BE2C (cell line): ENCODE results near the gene ABHD12B.

ENCODE experiments used
- DNase-seq: peaks from one replicate; pipeline ENCODE4 v3.0.0-alpha.2; 2020
- H3K27me3 ChIP-seq: fragments of 250-450 bp; sonication (Bioruptor Pico); 2 replicates; pipeline ENCODE4 v1.5.1; 2020; ENCODE audit warnings: mild to moderate bottlenecking
- H3K36me3 ChIP-seq: fragments of 250-450 bp; sonication (Bioruptor Pico); 2 replicates; pipeline ENCODE4 v1.5.1; 2020; ENCODE audit warnings: mild to moderate bottlenecking
- H3K4me1 ChIP-seq: fragments of 250-450 bp; sonication (Bioruptor Pico); 2 replicates; pipeline ENCODE4 v1.5.1; 2020
- H3K4me3 ChIP-seq: 2 replicates; pipeline ENCODE4 v1.5.1; 2011; ENCODE audit warnings: low read depth, low read length
- H3K9me3 ChIP-seq: fragments of 250-450 bp; sonication (Bioruptor Pico); 2 replicates; pipeline ENCODE4 v1.5.1; 2020
- TF ChIP-seq, protein P1 (sequence below): IDR thresholded peaks from 2 replicates; pipeline ENCODE4 v1.5.1; 2012; ENCODE audit warnings: mild to moderate bottlenecking, low read depth, low read length

ABHD12B gene

GRCh38 chr14:50826681-50827080 is 45.2 kb upstream of the ABHD12B start:
- DNase-seq = no peak
- Histone ChIP-seq H3K4me3 (no peak overlapping the region), H3K9me3 (no peaks in the 10 kb centered on the region), H3K4me1 (peaks cover 2% of the 10 kb centered on the region; the same call in 1 of the 2 replicates), H3K27me3 (no peaks in the 10 kb centered on the region), H3K36me3 (no peaks in the 10 kb centered on the region)
- TF ChIP-seq, protein P1, sequence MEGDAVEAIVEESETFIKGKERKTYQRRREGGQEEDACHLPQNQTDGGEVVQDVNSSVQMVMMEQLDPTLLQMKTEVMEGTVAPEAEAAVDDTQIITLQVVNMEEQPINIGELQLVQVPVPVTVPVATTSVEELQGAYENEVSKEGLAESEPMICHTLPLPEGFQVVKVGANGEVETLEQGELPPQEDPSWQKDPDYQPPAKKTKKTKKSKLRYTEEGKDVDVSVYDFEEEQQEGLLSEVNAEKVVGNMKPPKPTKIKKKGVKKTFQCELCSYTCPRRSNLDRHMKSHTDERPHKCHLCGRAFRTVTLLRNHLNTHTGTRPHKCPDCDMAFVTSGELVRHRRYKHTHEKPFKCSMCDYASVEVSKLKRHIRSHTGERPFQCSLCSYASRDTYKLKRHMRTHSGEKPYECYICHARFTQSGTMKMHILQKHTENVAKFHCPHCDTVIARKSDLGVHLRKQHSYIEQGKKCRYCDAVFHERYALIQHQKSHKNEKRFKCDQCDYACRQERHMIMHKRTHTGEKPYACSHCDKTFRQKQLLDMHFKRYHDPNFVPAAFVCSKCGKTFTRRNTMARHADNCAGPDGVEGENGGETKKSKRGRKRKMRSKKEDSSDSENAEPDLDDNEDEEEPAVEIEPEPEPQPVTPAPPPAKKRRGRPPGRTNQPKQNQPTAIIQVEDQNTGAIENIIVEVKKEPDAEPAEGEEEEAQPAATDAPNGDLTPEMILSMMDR = no peak

DNA sequence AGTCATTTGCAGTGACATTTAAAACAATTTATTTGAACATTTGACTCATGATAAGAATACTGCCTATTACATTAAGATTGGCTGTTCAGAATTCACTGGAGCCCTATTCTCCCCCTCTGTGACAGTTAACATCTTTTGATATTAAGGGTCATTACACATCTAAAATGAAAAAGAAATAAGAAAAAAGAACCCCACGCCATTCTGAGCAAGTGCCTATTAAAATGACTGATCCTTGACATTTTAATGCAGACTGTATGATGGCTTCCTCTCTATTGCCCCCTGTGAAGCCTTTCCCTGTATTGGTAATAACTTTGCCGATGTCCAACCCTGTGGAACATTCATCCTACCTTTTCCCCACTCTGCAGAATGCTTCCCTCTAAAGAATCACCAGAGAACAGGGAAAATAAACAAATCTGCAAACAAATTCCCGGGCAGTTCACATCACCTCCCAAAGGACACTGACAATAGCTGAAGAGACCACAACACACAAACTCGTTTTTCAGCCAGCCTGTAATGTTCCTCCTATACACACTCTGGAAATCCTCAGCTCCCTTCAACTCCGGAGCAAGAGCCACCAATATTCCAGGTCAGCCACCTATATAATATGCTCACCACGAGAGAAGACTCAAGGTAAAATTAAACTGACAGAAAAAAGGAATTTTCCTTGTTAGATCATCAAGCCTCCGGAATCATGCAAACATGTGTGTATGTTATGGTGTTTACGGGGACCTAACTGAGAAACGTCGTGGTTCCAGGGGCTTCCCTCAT is 42.9 kb upstream of the ABHD12B start:
- TF ChIP-seq, protein P1 = peak; percentile 24; the same call in 1 of the 2 replicates
- DNase-seq = no peak
- Histone ChIP-seq H3K36me3 (no peaks in the 10 kb centered on the region), H3K4me3 (peak overlapping the region; percentile 77), H3K4me1 (peaks cover 2% of the 10 kb centered on the region; the same call in 1 of the 2 replicates), H3K9me3 (no peaks in the 10 kb centered on the region), H3K27me3 (no peaks in the 10 kb centered on the region; the same call in 1 of the 2 replicates)

GRCh38 chr14:50829489-50830043 is 42.3 kb upstream of the ABHD12B start:
- no peaks in the 10 kb centered on the region for H3K4me1 ChIP-seq
- no peaks in the 10 kb centered on the region for H3K36me3 ChIP-seq
- no peaks in the 10 kb centered on the region; the same call in 1 of the 2 replicates for H3K27me3 ChIP-seq
- peak; percentile 13 for DNase-seq
- no peaks in the 10 kb centered on the region for H3K9me3 ChIP-seq
- H3K4me3 ChIP-seq = peak overlapping the region; percentile 77
- TF ChIP-seq, protein P1 = no peak

- H3K27me3 ChIP-seq = no peaks in the 10 kb centered on the region; the same call in 1 of the 2 replicates
- no peaks in the 10 kb centered on the region for H3K9me3 ChIP-seq
- H3K36me3 ChIP-seq = no peaks in the 10 kb centered on the region
- TF ChIP-seq, protein P1 = no peak
- DNase-seq = peak; percentile 57
- peak overlapping the region; percentile 77 for H3K4me3 ChIP-seq
- no peaks in the 10 kb centered on the region for H3K4me1 ChIP-seq
Measured at GRCh38 chr14:50830044-50830931, 41.6 kb upstream of the ABHD12B start.

- H3K4me1 ChIP-seq = no peaks in the 10 kb centered on the region
- no peaks in the 10 kb centered on the region for H3K36me3 ChIP-seq
- H3K4me3 ChIP-seq = peak within 1 kb of the TSS; percentile 82
- no peaks in the 10 kb centered on the region; the same call in 1 of the 2 replicates for H3K27me3 ChIP-seq
- TF ChIP-seq, protein P1 = no peak
- peak; percentile 86 for DNase-seq
- H3K9me3 ChIP-seq = no peaks in the 10 kb centered on the region
Measured at GRCh38 chr14:50830932-50831725, 40.7 kb upstream of the ABHD12B start, which contains the start of gene NIN. NIN (minus strand) TSS chr14:50831162; CDS start chr14:50822056, 9,106 bp downstream.
